Measurements from ENCODE around the gene SLC26A1.

DNA sequence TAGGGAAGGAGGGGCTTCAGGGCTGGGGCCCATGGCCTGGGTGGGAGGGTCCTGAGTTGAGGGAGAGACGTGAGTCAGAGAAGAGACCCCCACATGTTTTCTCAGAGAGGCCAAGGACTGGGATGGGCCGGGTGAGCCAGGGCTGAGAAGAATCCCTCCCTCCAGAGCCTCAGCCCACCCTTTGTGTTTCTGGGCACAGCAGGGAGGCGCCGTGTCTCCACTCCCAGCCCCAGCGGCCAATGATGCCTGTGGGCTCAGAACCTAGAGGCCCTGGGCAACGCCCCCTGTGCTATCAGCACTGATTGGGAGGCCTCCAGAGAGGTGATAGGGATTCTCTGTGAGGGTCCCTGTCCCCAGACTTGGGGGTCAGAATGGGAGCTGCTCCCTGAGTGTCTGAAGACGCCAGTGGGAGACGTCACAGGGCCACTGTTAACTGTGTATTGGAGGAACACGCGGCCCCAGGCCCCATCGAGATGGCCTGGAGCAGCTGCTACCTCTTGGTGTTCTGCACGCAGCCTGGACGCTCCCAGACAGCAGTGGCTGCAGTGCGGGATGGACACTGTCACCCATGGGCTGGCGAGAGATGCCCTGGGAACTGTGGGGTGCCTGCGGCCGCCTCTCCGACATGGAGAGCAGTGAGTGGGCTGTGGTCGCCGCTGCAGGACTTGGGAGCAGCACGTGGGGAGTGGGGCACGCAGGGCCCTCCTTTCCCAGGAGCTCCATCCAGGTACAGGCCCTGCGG lies 26.7 kb upstream of the SLC26A1 start:
- TF ChIP-seq GATA2 (IDR thresholded peaks at IDR 0.05; ENCODE audit: low read depth, low read length) (no peak), GATA3 (IDR thresholded peaks at IDR 0.05; ENCODE audit: low read depth, low read length) (no peak)

Data from SH-SY5Y (cell line).